GM18519 (cell line): ENCODE results near the gene LY6G5B.
A peak's percentile ranks its signal among the peaks of the same experiment; 100 is the strongest.

Experiments used
- ATAC-seq: cut with Tn5 transposase; IDR thresholded peaks from one replicate; pipeline ENCODE4 v1.9.1; 2021; ENCODE audit warnings: mild to moderate bottlenecking, moderate library complexity; ENCODE audit not compliant: unreplicated experiment, low FRiP score

LY6G5B gene

GRCh38 chr6:31639449-31639861 lies 30.3 kb upstream of the LY6G5B start:
- no peak for ATAC-seq

- no peak for ATAC-seq
Measured at GRCh38 chr6:31640612-31641011, 29.2 kb upstream of the LY6G5B start.

- no peak for ATAC-seq
Measured at GRCh38 chr6:31641370-31641769, 28.4 kb upstream of the LY6G5B start.

GRCh38 chr6:31642798-31643570 lies 26.8 kb upstream of the LY6G5B start:
- ATAC-seq: no peak

- no peak for ATAC-seq
Measured at GRCh38 chr6:31643818-31644454, 25.8 kb upstream of the LY6G5B start.

- no peak for ATAC-seq
Measured at GRCh38 chr6:31645325-31645724, 24.5 kb upstream of the LY6G5B start.

GRCh38 chr6:31651602-31652191 lies 18.1 kb upstream of the LY6G5B start:
- ATAC-seq: peak; percentile 25

- ATAC-seq: peak; percentile 36
Measured at GRCh38 chr6:31652925-31653724, 16.7 kb upstream of the LY6G5B start.

GRCh38 chr6:31654574-31655348 lies 15.0 kb upstream of the LY6G5B start:
- no peak for ATAC-seq

GRCh38 chr6:31655349-31656237 lies 14.2 kb upstream of the LY6G5B start, which contains the start of gene APOM:
TSS of gene APOM (plus strand) at chr6:31655894. CDS start at chr6:31655967, 73 bp downstream.
- no peak for ATAC-seq

GRCh38 chr6:31657406-31658157 lies 12.2 kb upstream of the LY6G5B start:
- no peak for ATAC-seq

GRCh38 chr6:31658158-31658688 lies 11.6 kb upstream of the LY6G5B start:
- no peak for ATAC-seq

- ATAC-seq: no peak
Measured at GRCh38 chr6:31658983-31659648, 10.7 kb upstream of the LY6G5B start.

- ATAC-seq: no peak
Measured at GRCh38 chr6:31659649-31660380, 10.0 kb upstream of the LY6G5B start.

GRCh38 chr6:31660381-31661261 lies 9.2 kb upstream of the LY6G5B start, which contains the start of gene C6orf47:
TSS of gene C6orf47 (minus strand) at chr6:31660778. CDS start at chr6:31659947, 831 bp downstream.
- peak; percentile 37 for ATAC-seq
